Measurements from ENCODE around the gene KDR.

KDR gene

DNA sequence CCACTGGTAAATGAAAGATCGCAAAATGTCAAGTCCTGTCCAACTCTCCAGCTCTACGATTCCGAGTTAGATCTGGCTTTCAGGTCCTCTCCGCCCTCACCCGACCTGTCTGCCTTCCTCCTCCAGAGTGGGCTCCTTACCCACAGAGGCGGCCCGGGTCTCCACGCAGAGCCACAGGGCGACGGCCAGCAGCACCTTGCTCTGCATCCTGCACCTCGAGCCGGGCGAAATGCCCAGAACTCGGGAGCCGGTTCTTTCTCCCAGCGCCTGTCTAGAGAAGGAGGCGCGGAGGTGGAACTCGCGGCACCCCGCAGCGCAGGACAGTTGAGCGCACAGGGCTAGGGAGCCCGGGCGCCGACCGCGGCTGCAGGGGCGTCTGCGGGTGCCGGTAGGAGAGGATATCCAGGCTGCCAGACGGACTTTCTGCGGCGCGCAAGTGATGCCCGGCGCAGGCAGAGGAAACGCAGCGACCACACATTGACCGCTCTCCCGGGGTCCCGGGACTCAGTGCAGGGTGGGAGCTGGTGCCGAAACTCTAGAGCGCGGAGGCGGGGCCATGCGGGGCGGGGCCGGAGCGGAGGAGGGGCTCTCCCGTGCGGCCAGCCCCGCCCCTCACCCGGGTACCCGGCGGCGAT lies at the start of gene KDR:
Gene KDR, minus strand, starts transcription at position 509 of the 635 bp plus-strand sequence. Its CDS starts 302 bp downstream, at position 207.
- H3K4me3 ChIP-seq (ENCODE audit: low read depth, low read length) = no peak within 1 kb of the TSS
- no peak for DNase-seq (ENCODE audit: low read depth)
- no peak for TF ChIP-seq CTCF (IDR thresholded peaks at IDR 0.05; ENCODE audit: low read depth, low read length, missing control alignments)

DNA sequence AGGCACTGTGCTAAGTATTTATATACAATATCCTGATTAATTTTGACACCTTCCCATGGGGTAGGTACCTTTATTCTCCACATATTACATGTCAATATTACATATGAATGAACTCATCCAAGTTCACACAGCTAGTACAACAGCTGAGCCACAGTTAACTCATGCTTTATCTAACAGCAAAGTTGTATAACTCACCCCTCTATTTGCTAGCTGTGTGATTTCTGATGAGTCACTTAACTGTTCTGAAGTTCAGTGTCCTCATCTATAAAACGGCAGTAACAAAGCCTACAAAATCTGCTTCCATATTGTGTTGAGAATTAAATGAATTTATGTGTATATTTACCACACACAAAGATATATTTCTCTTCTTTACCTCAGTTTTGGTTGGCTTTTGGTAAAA lies 48.2 kb upstream of the KDR start:
- DNase-seq (ENCODE audit: low read depth) = no peak
- H3K4me3 ChIP-seq (ENCODE audit: low read depth, low read length) = no peak overlapping the region
- TF ChIP-seq CTCF (IDR thresholded peaks at IDR 0.05; ENCODE audit: low read depth, low read length, missing control alignments) = no peak

DNA sequence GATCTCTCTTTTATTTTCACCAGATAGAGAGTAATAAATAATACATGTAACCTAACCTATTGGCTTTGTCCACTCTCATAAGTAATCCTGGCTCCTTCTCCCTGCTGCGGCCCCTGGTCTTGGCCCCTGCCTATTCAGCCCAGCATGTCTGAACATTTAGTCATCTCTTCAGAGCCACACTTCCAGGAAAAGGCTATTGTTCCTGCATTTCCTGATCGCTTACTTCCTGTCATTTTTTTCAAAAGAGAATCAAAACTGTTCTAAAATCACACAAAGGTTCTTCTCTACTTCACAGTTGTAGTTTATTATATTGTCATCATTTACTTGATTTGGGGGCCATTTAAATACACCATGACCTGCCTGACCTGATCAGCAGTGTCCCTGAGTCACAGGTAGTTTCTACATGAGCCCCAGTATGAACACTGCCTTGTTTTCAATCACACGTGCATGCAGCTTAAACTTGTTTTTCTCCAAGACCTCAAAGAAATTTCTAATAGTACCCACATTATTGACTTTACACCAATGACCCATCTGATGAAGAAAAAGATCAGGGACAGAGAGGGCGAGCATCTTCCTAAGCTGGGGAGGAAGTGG lies 47.4 kb upstream of the KDR start:
- DNase-seq (ENCODE audit: low read depth) = no peak
- no peak overlapping the region for H3K4me3 ChIP-seq (ENCODE audit: low read depth, low read length)
- TF ChIP-seq CTCF (IDR thresholded peaks at IDR 0.05; ENCODE audit: low read depth, low read length, missing control alignments) = no peak

DNA sequence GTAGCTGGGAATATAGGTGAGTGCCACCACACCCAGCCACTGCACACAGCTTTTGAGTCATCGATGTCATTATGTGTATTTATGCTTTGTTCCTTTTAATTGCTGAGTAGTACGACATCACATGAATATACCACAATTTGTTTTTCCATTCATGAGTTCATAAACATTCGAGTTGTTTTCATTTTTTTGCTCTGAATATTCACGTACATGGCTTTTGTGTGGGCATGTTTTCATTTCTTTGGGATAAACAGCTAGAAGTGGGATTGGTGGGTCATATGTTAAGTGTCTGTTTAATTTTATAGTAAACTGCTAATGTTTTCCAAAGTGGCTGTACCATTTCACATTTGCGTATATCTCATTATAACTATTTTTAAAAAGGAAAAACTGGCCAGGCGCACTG lies 45.1 kb upstream of the KDR start:
- no peak for DNase-seq (ENCODE audit: low read depth)
- TF ChIP-seq CTCF (IDR thresholded peaks at IDR 0.05; ENCODE audit: low read depth, low read length, missing control alignments) = no peak
- H3K4me3 ChIP-seq (ENCODE audit: low read depth, low read length) = no peak overlapping the region

DNA sequence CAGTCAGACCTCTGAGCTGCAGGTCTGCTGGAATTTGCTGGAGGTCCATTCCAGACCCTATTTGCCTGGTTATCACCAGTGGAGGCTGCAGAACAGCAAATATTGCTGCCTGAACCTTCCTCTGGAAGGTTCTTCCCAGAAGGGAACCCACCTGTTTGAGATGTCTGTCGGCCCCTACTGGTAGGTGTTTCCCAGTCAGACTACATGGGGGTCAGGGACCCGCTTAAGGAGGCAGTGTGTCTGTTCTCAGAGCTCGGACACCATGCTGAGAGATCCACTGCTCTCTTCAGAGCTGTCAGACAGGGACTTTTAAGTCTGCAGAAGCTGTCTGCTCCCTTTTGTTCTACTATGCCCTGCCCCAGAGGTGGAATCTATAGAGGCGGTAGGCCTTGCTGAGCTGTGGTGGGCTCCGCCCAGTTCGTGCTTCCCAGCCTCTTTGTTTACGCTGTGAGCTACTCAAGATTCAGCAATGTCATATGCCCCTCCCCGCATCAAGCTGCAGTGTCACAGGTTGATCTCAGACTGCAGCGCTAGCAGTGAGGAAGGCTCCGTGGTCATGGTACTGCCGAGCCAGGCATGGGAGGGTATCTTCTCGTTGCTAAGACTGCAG lies 44.1 kb upstream of the KDR start:
- TF ChIP-seq CTCF (IDR thresholded peaks at IDR 0.05; ENCODE audit: low read depth, low read length, missing control alignments) = no peak
- no peak for DNase-seq (ENCODE audit: low read depth)
- H3K4me3 ChIP-seq (ENCODE audit: low read depth, low read length) = no peak overlapping the region

GRCh38 chr4:55162396-55162795 lies 37.0 kb upstream of the KDR start:
- DNase-seq (ENCODE audit: low read depth) = no peak
- TF ChIP-seq CTCF (IDR thresholded peaks at IDR 0.05; ENCODE audit: low read depth, low read length, missing control alignments) = no peak
- H3K4me3 ChIP-seq (ENCODE audit: low read depth, low read length) = no peak overlapping the region

All from GM12864 (cell line).